GM12878 (cell line): ENCODE results near the gene SLC9A7. TPM values are rescaled to one million over a fixed set of nuclear protein-coding genes. Genes with fewer than 3 reads are reported as not detected.

ENCODE experiments used
- ATAC-seq: fragments of 200-7000 bp; cut with Tn5 transposase; 3 replicates; pipeline ENCODE4 v1.9.1; 2020; ENCODE audit warnings: mild to moderate bottlenecking, moderate library complexity
- BruUV-seq: library from RNA; stranded (reverse); fragments of 400-500 nt; replicated peaks from 2 replicates; lab custom pipeline; 2021; lab: Mats Ljungman, UMichigan
- CTCF ChIA-PET: fragments of 300-600 bp; sonication (Branson Sonifier 250); formaldehyde crosslinking; extraction: SDS; loops from one replicate; lab custom pipeline; 2021; ENCODE audit warnings: inconsistent platforms; lab: Yijun Ruan, JAX
- POLR2A ChIA-PET: fragments of 350-600 bp; formaldehyde crosslinking; extraction: SDS; loops from one replicate; lab custom pipeline; 2021; ENCODE audit warnings: inconsistent platforms; lab: Charles Lee
- RAD21 ChIA-PET: fragments of 300-600 bp; sonication (Branson Sonifier 250); formaldehyde crosslinking; loops from one replicate; lab custom pipeline; 2023; ENCODE audit warnings: antibody characterized with exemption; ENCODE audit not compliant: unreplicated experiment; lab: Charles Lee
- SMC1A ChIA-PET: fragments of 300-600 bp; sonication (Branson Sonifier 250); formaldehyde crosslinking; loops from one replicate; lab custom pipeline; 2023; ENCODE audit not compliant: unreplicated experiment, uncharacterized antibody; lab: Charles Lee
- DNase-seq: peaks from one replicate; pipeline ENCODE4 v3.0.0-alpha.2; 2011; ENCODE audit warnings: low read depth, low spot score
- FAIRE-seq: peaks from 3 replicates; lab custom pipeline; 2011; peaks lifted over from hg19 to GRCh38; lab: Jason Lieb, UNC
- H2AFZ ChIP-seq: 2 replicates; pipeline ENCODE4 v1.6.0; 2011; ENCODE audit warnings: low read depth, low read length, control low read depth; ENCODE audit not compliant: control insufficient read depth
- H3K27ac ChIP-seq: 2 replicates; pipeline ENCODE4 v1.5.1; 2011; ENCODE audit warnings: control low read depth; ENCODE audit not compliant: control insufficient read depth, insufficient read depth
- H3K27me3 ChIP-seq, 2 experiments: replicated peaks in 1 of 2; 2 replicates each; pipeline versions ENCODE4 v1.6.0 to v1.6.1; 2011; ENCODE audit warnings: low read length in 1 of 2; ENCODE audit not compliant: control insufficient read depth in 2 of 2, insufficient read depth in 2 of 2
- H3K36me3 ChIP-seq, 2 experiments: 2 replicates each; pipeline ENCODE4 v1.5.1; 2011; ENCODE audit warnings: low read length in 1 of 2; ENCODE audit not compliant: control insufficient read depth in 2 of 2, insufficient read depth in 2 of 2
- H3K4me1 ChIP-seq: 2 replicates; pipeline ENCODE4 v1.6.1; 2011; ENCODE audit warnings: mild to moderate bottlenecking, low read length, moderate library complexity, mixed read lengths; ENCODE audit not compliant: control insufficient read depth, insufficient read depth
- H3K4me2 ChIP-seq: 2 replicates; pipeline ENCODE4 v1.6.0; 2011; ENCODE audit warnings: control low read depth; ENCODE audit not compliant: control insufficient read depth, insufficient read depth
- H3K4me3 ChIP-seq: fragments of 200-600 bp; sonication (generic); 2 replicates; pipeline ENCODE4 v1.5.1; 2016
- H3K79me2 ChIP-seq: 2 replicates; pipeline ENCODE4 v1.6.0; 2011; ENCODE audit warnings: low read length; ENCODE audit not compliant: control insufficient read depth, insufficient read depth
- H3K9ac ChIP-seq: 2 replicates; pipeline ENCODE4 v1.8.0; 2011; ENCODE audit warnings: low read length, control low read depth, mixed read lengths; ENCODE audit not compliant: control insufficient read depth, insufficient read depth
- H3K9me3 ChIP-seq: replicated peaks from 3 replicates; pipeline ENCODE4 v1.5.1; 2011; ENCODE audit warnings: mild to moderate bottlenecking, low read length; ENCODE audit not compliant: control insufficient read depth, insufficient read depth
- H4K20me1 ChIP-seq: 2 replicates; pipeline ENCODE4 v1.6.0; 2011; ENCODE audit not compliant: control insufficient read depth, insufficient read depth
- ASH2L ChIP-seq: fragments of 300-600, 200-600 bp; sonication (generic); IDR thresholded peaks from 2 replicates; pipeline ENCODE4 v1.6.1; 2017; ENCODE audit warnings: low read depth, mild to moderate bottlenecking, borderline replicate concordance
- BACH1 ChIP-seq: fragments of 450-650 bp; IDR thresholded peaks from 2 replicates; pipeline ENCODE4 v1.6.1; 2017; ENCODE audit warnings: mild to moderate bottlenecking, borderline replicate concordance
- CBX5 ChIP-seq: sonication (generic); IDR thresholded peaks from 2 replicates; pipeline ENCODE4 v1.6.1; 2016; ENCODE audit warnings: low read depth, moderate library complexity, mild to moderate bottlenecking, inconsistent platforms
- CREM ChIP-seq: IDR thresholded peaks from 2 replicates; pipeline ENCODE4 v1.6.1; 2014; ENCODE audit warnings: antibody characterized with exemption, low read depth
- ELK1 ChIP-seq: IDR thresholded peaks from 2 replicates; pipeline ENCODE4 v1.6.1; 2012; ENCODE audit warnings: low read depth, low read length, improper control_type of control experiment
- JUND ChIP-seq: IDR thresholded peaks from 2 replicates; pipeline ENCODE4 v1.6.1; 2012; ENCODE audit warnings: low read depth, mild to moderate bottlenecking, low read length, improper control_type of control experiment, moderate library complexity
- NKRF ChIP-seq: fragments of 450-650 bp; conservative IDR thresholded peaks from 2 replicates; pipeline ENCODE4 v1.6.1; 2017; ENCODE audit warnings: mild to moderate bottlenecking, moderate library complexity
- PRDM15 ChIP-seq: fragments of 450-650 bp; formaldehyde crosslinking; IDR thresholded peaks from 2 replicates; pipeline ENCODE4 v1.4.0; 2020; ENCODE audit warnings: mild to moderate bottlenecking, moderate library complexity
- RAD51 ChIP-seq: fragments of 450-650 bp; IDR thresholded peaks from 2 replicates; pipeline ENCODE4 v1.6.1; 2016; ENCODE audit warnings: moderate library complexity, mild to moderate bottlenecking, inconsistent platforms
- SRF ChIP-seq, 2 experiments: IDR thresholded peaks; 2 replicates each; pipeline ENCODE4 v1.6.1; 2011; ENCODE audit warnings: low read depth in 2 of 2, low read length in 2 of 2, mild to moderate bottlenecking in 1 of 2, moderate library complexity in 1 of 2
- SUPT20H ChIP-seq: IDR thresholded peaks from 2 replicates; pipeline ENCODE4 v1.6.1; 2011; ENCODE audit warnings: low read depth, mild to moderate bottlenecking, low read length, moderate library complexity, borderline replicate concordance; ENCODE audit not compliant: control insufficient read depth
- SUZ12 ChIP-seq: fragments of 200-600 bp; sonication (generic); IDR thresholded peaks from one replicate; pipeline ENCODE4 v1.6.1; 2018; ENCODE audit warnings: antibody characterized with exemption, mild to moderate bottlenecking; ENCODE audit not compliant: unreplicated experiment
- YY1 ChIP-seq: IDR thresholded peaks from 2 replicates; pipeline ENCODE4 v1.6.1; 2011; ENCODE audit warnings: low read depth, mild to moderate bottlenecking, low read length
- ZNF384 ChIP-seq: IDR thresholded peaks from 2 replicates; pipeline ENCODE4 v1.6.1; 2012; ENCODE audit warnings: low read depth, mild to moderate bottlenecking, low read length, improper control_type of control experiment, borderline replicate concordance
- ZNF622 ChIP-seq: fragments of 450-650 bp; IDR thresholded peaks from 2 replicates; pipeline ENCODE4 v1.6.1; 2017; ENCODE audit warnings: mild to moderate bottlenecking, inconsistent platforms
- WGBS: methylation state at CpG from one replicate; pipeline ENCODE4 v1.1.6; 2016; ENCODE audit warnings: low lambda C conversion rate; ENCODE audit not compliant: insufficient replicate concordance, insufficient coverage; ENCODE audit errors: missing lambda C conversion rate; 5-methylcytosine and 5-hydroxymethylcytosine counted together
- in situ Hi-C: fragments of 300-500 bp; cut with MboI; formaldehyde crosslinking; loops from 9 replicates; pipeline ENCODE4 v1.14.3; 2018; ENCODE audit warnings: mixed read lengths
- intact Hi-C: fragments of 100-400 bp; cut with micrococcal nuclease; formaldehyde crosslinking; loops from one replicate; pipeline ENCODE4 v1.14.2; 2022; ENCODE audit not compliant: unreplicated experiment
- polyA plus RNA-seq, 11 experiments: library from polyadenylated mRNA; depleted of rRNA in 4 of 11; unstranded in 6 of 11; stranded (reverse) in 5 of 11; fragments of >200 nt; fragmentation: Nextera tagmentation in 4 of 11; fragmentation: Illumina TruSeq in 1 of 11; extraction: Ambion mirVana in 4 of 11; extraction: Trizol in 1 of 11; gene quantifications; 1 replicate in 1 of 11; 2 replicates in 10 of 11; pipeline versions ENCODE4 v1.2.1 to v1.2.3, GENCODE V29; 2011 to 2016; ENCODE audit warnings: inconsistent platforms in 2 of 11, missing spikeins in 2 of 11, low read depth in 1 of 11
- total RNA-seq, 4 experiments: library from RNA; depleted of rRNA in 3 of 4; stranded (reverse); fragments of >200 nt in 3 of 4; fragmentation: Illumina TruSeq in 1 of 4; extraction: Trizol in 1 of 4; gene quantifications; 2 replicates each; pipeline versions ENCODE4 v1.2.1 to v1.2.3, GENCODE V29; 2013 to 2021

SLC9A7 gene
- total and polyA plus RNA-seq, 10 of the 15 experiments (the other 5 are each of a cell fraction or from before 2014, with no cell fraction given) = 5.0 to 62.8 (median 30.5) TPM

- ATAC-seq (no peak), DNase-seq (no peak), FAIRE-seq (no peak)
- ChIA-PET SMC1A (interaction anchor here (0.6 to 1.0 kb wide), 5 partner anchors 29 to 140 kb away, joined by 3 to 5 read pairs (median 4); no protein-coding TSS in a partner anchor), POLR2A (no interaction called here), RAD21 (interaction anchor here (0.5 kb wide), 1 partner anchor 1916 kb away, joined by 3 read pairs; the partner anchor contains the start of gene KDM6A), CTCF (interaction anchor here (0.8 to 1.0 kb wide), 5 partner anchors 8 to 234 kb away, joined by 3 to 4 read pairs (median 3); partner anchors contain the start of gene SLC9A7)
- Histone ChIP-seq H3K27ac (no peak overlapping the region), H3K4me2 (no peak overlapping the region), H2AFZ (peak overlapping the region; percentile 50; the same call in 1 of the 2 replicates), H4K20me1 (no peaks in the 10 kb centered on the region), H3K36me3 (no peaks in the 10 kb centered on the region), H3K27me3 (no peaks in the 10 kb centered on the region), H3K9ac (no peak overlapping the region), H3K9me3 (no peaks in the 10 kb centered on the region; the same call in 1 of the 3 replicates), H3K79me2 (no peaks in the 10 kb centered on the region), H3K4me1 (peaks cover 20% of the 10 kb centered on the region), H3K4me3 (no peak overlapping the region)
- intact Hi-C loops (no loop called here), in situ Hi-C loops (no loop called here)
- 40% methylated on average over 4 of the region's 4 CpGs for WGBS
- BruUV-seq = no TSS peak
- TF ChIP-seq SRF (IDR thresholded peaks at IDR 0.05; ENCODE audit: low read depth in 2 of 2, low read length in 2 of 2) (no peak), BACH1 (no peak), YY1 (no peak), CBX5 (no peak), ASH2L (no peak), PRDM15 (CRISPR knock-in tag) (no peak), ELK1 (no peak), SUPT20H (no peak), SUZ12 (no peak), RAD51 (no peak), NKRF (no peak), JUND (no peak), CREM (no peak), ZNF384 (no peak), ZNF622 (no peak)
Observed at GRCh38 chrX:46788902-46789301, 30.0 kb upstream of the SLC9A7 start.
